GM18861 (cell line): Measurements from ENCODE around the gene NRARP.

Experiments used
- ATAC-seq: cut with Tn5 transposase; IDR thresholded peaks from one replicate; pipeline ENCODE4 v1.9.1; 2021; ENCODE audit not compliant: unreplicated experiment

Gene NRARP

DNA sequence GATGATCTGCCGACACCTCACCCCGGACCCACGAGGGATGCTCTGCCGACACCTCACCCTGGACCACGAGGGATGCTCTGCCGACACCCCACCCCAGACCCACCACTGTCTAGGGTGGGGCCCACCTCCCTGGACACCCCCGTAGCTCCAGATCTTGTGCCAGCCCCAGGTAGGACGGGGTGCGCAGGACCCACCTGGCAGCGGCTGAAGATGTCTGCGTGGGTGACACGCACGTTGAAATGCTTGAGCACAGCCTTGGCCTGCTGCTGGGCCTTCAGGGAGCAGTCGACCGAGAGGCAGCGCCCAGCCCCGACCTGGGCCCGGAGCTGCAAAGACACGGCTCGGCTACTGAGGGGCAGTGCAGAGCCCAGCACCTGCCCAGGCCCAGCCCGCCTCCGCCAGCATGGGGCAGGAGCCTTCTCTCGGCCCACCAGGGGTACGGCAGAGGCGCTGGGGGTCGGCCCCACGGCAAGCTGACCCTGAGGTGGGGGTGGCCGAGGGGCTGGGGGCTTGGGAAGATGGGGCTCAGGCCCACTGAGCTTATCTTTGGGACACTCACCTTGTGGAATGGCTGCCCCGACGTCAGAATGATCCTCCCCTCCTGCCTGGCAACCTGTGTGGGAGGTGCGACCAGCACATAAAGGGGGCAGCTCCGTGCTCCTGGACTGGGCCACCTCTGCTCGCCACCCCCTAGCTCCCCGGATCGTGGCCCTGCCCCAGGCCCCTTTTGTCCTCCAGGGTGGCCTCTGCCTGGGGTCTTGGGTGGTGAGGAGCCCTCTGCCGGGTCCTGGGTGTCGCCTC lies 21.7 kb upstream of the NRARP start:
- no peak for ATAC-seq

GRCh38 chr9:137321726-137322361 lies 19.8 kb upstream of the NRARP start:
- no peak for ATAC-seq

DNA sequence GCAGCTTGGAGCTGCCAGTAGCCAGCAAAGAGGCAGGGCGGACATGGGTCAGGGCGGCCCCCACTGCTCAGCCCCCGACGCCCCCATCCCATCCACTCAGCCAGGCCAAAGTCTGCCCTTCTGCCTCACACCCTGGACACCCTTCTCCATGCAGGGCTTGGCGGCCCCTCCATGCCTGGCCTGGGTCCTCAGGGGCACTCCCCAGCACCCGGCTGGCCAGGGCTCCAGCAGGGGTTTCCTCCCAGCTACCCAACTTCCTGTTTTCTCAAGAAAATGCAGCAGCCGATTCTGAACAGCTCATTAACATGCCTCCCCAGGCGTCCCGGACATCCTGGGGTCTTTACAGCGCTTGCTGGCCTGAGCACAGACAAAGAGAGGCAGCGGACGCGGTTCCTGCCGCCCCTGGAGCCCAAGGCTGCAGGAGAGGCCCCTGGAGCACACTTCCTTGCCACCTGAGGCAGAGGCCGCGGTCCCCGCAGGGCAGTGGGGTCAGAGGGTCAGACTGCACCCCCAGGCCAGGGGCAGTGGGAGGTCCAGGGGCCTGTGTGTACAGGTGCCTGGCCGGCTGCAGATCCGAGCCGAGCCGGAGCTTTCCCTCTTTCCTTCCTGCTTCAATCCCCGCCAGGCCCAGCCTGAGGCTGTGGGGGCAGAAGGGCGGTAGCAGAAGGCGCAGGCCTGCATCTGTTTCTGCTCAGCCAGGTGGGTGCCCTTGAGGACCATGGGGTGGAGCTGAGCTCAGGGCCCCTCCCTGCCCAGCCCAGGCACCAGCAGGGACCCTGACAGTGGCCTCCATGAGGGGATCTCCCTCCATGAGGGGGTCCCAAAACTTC lies 18.7 kb upstream of the NRARP start:
- no peak for ATAC-seq

- no peak for ATAC-seq
These were observed 17.9 kb upstream of the NRARP start for GRCh38 chr9:137319739-137320551.

GRCh38 chr9:137319011-137319738 lies 17.1 kb upstream of the NRARP start:
- no peak for ATAC-seq

GRCh38 chr9:137318602-137319001 lies 16.5 kb upstream of the NRARP start:
- ATAC-seq: no peak

DNA sequence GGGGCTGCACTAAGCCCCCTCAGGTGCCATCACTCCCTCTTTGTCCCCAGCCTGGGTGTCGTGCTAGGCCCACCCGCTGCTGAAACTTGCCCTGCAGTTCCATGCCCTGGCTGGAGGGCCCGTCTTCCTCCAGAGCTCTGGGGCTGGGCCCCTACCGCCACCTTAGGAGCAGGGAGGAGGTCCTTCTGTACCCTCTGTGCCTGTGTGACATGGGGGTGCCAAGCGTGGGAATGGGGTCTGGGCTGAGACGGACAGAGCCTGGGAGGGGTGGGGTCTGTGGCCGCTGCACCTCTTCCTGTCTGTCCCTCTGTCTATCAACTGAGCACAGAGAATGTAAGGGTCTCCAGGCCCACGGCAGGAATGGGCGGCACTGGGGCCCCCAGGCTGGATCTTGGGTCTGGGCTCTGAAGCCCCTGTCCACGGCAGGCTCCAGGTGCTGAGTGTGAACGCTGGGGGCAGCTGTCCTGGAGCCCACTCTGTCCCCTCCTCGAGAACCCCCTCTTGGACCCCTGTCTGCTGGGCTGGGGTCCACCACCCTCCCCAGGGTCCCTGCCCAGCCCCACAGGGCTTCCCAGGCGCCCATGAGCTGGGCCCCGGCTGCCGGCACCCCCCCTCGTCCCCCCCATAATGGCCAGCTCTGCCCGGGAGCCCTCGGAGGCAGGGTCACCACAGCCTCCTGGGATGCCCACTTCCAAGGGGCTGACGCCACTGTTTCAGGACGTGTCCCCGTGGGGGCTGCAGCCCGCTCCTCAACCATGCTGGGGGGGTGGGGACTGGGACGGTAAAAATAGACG lies 15.8 kb upstream of the NRARP start:
- ATAC-seq: no peak

- ATAC-seq: no peak
These were observed 15.1 kb upstream of the NRARP start for GRCh38 chr9:137317021-137317717.

DNA sequence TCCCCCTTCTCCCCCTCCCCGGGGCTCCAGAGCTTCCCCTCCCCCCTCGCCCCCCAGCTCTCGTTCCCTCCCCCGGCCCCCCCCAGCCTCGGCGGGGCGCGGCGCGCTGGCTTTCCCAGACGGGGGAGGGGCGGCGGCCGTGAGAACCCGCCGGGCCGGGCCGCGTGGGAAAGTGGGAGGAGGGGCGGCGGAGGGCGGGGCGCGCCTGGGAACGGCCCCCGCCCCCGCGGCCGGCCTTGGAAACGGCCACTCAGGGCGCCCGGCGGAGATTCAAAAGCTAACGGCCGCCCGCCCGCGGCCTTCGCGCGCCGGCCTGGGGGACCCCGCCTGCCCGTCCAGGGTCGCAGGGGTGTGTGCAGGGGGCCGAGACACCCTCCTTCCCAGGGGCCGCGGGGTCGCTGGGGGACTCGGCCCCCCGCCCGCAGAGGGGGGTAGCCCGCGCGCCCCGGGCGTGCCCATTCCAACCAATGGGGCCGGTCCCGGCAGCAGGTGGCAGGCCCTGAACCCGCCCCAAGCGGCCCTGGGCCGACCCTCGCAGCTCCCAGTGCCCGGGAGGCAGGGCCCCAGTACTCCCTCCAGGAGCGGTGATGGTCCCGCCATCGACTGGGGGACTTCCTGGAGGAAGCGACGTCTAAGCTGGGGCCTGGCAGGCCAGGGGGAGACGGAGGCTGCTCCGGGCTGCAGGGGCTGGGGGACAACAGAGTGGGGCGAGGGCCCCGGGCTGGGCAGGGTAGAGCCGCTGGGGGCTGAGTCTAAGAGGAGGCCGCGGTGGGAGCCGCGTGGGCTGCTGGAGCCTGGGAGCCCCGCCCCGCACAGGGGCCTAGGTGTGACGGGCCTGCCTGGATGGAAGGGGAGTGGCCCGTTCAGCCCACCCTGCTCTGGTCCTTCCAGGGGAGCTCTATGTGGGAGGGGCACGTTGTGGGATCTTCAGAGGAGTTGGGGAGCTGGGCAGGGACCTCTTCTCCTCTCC lies 14.2 kb upstream of the NRARP start:
- no peak for ATAC-seq

- no peak for ATAC-seq
These were observed 13.5 kb upstream of the NRARP start for GRCh38 chr9:137315581-137316011.

DNA sequence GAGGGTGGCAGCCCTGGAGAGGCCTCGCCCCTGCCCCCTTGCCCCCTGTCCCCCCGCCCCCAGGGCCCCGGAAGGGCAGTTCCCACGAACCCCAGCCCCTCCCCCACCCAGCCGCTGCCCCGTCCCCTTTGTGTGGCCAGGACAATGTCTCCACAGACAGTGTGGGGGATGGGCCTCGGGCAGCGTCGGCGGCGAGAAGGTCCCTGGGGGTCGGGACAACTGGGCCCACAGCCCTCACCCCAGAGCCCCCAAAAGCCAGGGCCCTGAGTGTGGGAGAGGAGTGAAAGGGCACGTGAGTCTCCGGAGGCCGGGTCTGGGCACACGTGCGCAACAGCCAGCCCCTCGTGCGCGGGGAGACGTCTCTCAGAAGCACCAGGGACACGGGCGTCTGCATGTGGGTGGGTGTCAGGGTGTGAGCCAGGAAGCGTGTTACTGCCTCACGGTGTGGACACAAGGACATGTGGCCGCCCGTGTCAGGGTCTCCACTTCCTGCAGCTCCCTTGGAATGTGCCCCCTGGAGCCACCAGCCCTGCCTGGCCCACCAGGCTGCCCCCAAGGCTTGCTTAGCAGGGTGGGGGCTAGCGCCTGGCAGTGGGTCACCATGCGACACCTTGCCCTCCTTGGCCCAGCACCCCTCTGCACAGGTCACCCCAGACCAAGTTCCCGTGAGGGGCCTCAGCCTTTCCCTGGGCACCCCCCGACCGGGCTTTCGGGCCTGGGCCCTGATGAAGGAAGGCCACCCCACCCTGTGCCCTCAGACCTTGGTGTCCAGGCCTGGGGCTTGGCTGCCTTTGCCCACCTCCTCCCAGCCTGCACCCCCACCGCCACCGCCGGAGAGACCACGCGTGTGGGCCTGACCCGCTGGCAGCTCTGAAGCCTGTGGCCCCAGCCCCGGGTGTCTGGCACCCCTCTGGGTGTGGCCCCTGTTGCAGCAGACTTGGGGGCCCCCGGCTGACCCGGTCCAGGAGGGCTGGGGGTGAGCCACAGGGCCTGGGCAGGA lies 12.8 kb upstream of the NRARP start:
- no peak for ATAC-seq

DNA sequence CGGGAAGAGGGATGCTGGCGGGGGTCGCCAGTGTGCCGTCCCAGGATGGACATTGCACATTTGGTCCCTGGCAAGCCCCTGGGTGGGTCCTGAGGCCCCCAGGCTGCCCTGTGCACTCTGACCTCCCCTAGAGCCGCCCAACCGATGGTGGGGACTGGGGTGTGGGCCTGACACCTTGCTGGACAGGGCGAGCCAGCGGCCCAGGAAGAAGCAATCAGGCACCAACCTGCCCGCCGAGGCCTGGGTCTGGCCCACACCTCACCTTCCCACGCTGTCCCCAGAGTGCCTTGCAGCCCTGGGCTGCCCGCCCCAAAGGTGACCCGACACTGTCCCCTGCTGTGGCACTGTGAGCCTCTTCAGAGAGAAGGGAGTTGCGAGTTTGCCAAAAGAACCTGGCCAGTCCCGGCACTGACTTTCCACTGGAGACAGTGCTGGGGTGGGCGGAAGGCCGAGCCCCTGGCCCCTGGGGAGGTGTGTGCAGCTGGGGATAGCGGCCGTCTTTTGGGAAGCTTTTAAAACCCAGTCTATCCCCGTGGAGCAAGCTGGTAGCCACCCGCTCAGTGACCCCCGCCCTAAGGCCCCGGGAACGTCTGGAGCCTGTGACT lies 12.0 kb upstream of the NRARP start:
- ATAC-seq: no peak

- ATAC-seq: no peak
These were observed 11.4 kb upstream of the NRARP start for GRCh38 chr9:137313326-137313936.

DNA sequence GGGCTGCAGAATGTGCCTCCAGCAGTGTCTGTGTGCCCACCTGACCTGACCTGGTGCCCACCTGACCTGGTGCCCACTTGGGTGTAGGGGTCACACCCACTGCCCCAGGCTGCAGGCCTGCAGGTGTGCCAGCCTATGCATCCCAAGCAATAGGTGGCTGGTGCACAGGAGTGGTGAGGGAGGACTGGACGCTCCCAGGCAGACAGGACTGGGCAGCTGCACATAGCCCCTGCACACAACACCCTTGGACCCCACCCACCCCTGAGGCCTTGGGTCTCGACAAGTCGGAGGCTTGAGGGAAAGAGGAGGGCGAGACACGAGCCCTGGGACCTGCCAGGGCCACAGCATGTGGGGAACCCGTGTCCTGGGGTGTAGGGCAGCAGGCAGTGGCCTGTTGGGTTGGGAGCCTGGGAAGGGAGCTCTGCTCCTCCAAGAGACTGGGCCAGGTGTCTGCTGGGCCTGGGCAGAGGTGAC lies 10.8 kb upstream of the NRARP start:
- ATAC-seq: no peak
